Immature natural killer cell (primary cell): ENCODE measurements around the gene XRN2. TPM values are rescaled to one million over a fixed set of nuclear protein-coding genes. Genes with fewer than 3 reads are reported as not detected.
A peak's percentile ranks its signal among the peaks of the same experiment; 100 is the strongest.

ENCODE experiments used
- DNase-seq, 3 donors: peaks; one replicate each; pipeline ENCODE4 v3.0.0; 2022; ENCODE audit warnings: mixed read lengths in 1 of 3
- H3K27ac Mint-ChIP-seq, 6 donors: one replicate each; pipeline ENCODE4 v1.8.0; 2020; ENCODE audit warnings: mixed read lengths in 6 of 6, mild to moderate bottlenecking in 5 of 6, inconsistent platforms in 4 of 6, moderate library complexity in 3 of 6
- H3K27me3 Mint-ChIP-seq, 3 donors: one replicate each; pipeline ENCODE4 v1.8.0; 2020 to 2021; ENCODE audit warnings: low read depth in 3 of 3, mild to moderate bottlenecking in 3 of 3, mixed read lengths in 3 of 3, moderate library complexity in 3 of 3, inconsistent platforms in 1 of 3
- H3K36me3 Mint-ChIP-seq, 3 donors: one replicate each; pipeline ENCODE4 v1.8.0; 2020; ENCODE audit warnings: mixed read lengths in 3 of 3, inconsistent platforms in 2 of 3, mild to moderate bottlenecking in 2 of 3
- H3K4me1 Mint-ChIP-seq, 2 donors: one replicate each; pipeline ENCODE4 v1.8.0; 2020; ENCODE audit warnings: inconsistent platforms in 2 of 2, mild to moderate bottlenecking in 2 of 2, mixed read lengths in 2 of 2, moderate library complexity in 1 of 2
- H3K4me3 Mint-ChIP-seq, 5 donors: one replicate each; pipeline ENCODE4 v1.8.0; 2020; ENCODE audit warnings: mild to moderate bottlenecking in 5 of 5, mixed read lengths in 5 of 5, inconsistent platforms in 3 of 5, moderate library complexity in 3 of 5
- H3K9me3 Mint-ChIP-seq, 6 donors: one replicate each; pipeline ENCODE4 v1.8.0; 2020; ENCODE audit warnings: mild to moderate bottlenecking in 6 of 6, mixed read lengths in 6 of 6, inconsistent platforms in 4 of 6, moderate library complexity in 3 of 6
- polyA plus RNA-seq, 3 donors: library from polyadenylated mRNA; unstranded; fragments of 300-500 nt; fragmentation: Illumina TruSeq; gene quantifications; one replicate each; pipeline ENCODE4 v1.2.3, GENCODE V29; 2021

Gene XRN2
- polyA plus RNA-seq, 3 donors from 2014 or later, result 52.7 to 63.9 (median 61.2) TPM

DNA sequence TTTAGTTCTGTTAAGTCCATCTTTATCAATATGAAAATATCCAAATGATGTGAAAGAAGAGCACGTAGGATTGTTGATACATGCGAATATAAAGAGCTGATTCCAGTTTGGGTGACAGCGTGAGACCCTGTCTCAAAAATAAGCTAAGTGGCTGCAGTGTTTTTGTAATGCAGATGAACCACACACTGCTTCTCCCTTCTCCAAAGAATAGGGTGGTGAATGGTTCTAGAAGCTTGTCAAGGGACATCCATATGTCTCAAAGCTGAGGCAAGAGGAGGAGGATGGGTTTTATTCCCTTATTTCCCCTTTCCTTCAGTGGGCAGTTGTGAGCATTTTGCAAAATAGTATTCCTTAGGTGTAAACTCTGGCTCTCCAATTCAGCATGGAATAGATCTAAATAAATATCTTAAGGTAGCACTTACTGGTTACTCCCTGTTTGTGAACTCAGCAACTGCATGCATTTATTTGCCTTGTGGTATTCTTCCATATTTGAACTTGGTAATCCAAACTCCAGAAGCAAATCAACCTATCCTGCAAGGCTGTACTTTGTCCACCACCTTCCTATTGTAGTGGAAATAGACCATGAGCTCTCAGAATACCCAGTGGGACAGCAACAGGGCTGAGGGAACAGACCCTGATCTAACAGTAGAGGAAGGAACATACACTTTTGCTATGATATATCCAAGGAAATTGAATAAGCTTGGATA, 38.0 kb downstream of the XRN2 start:
- DNase-seq, result no peak
- Mint-ChIP-seq H3K4me3 (no peak overlapping the region), H3K9me3 (no peaks in the 10 kb centered on the region), H3K4me1 (no peaks in the 10 kb centered on the region), H3K27ac (peak overlapping the region in 1 of 6 donors; percentile 17), H3K36me3 (peaks cover 11 to 37% (median 26%) of the 10 kb centered on the region in 3 donors), H3K27me3 (peaks cover 0 to 11% (median 0%) of the 10 kb centered on the region in 3 donors)

DNA sequence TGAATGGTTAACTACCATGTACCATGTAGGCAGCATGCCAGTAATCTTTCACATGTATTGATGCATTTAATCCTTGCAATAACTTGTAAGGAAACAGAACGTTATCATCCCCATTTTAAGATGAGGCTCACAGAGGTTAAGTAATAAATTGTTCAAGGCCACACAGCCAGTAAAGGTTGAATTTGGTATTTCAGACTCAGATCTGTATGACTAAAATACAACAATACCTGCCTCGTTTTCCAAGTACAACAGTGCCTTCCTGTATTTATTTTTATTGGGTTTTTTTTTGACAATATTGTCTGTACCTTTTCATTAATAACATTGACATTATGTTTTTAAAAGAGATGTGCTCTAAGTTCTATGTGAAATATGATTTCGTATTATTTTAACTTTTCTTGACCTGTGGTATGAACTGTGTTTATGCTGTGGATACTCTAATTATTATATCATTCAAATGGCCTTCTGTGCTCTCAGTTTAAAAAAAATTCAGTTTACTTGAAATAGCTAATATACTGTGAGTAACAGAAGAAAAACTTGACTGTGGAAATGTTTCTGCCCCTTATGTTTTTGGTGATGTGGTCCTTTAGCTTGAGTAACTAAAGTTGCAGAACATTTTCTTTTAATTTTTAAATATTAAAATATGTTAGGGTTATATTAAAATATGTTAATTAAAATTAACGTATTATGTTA, 39.7 kb downstream of the XRN2 start:
- no peak overlapping the region for H3K27ac Mint-ChIP-seq
- no peaks in the 10 kb centered on the region for H3K4me1 Mint-ChIP-seq
- H3K4me3 Mint-ChIP-seq, result no peak overlapping the region
- no peak for DNase-seq
- peaks cover 4 to 31% (median 22%) of the 10 kb centered on the region in 3 donors for H3K36me3 Mint-ChIP-seq
- no peaks in the 10 kb centered on the region for H3K9me3 Mint-ChIP-seq
- peaks cover 0 to 4% (median 4%) of the 10 kb centered on the region in 3 donors for H3K27me3 Mint-ChIP-seq

DNA sequence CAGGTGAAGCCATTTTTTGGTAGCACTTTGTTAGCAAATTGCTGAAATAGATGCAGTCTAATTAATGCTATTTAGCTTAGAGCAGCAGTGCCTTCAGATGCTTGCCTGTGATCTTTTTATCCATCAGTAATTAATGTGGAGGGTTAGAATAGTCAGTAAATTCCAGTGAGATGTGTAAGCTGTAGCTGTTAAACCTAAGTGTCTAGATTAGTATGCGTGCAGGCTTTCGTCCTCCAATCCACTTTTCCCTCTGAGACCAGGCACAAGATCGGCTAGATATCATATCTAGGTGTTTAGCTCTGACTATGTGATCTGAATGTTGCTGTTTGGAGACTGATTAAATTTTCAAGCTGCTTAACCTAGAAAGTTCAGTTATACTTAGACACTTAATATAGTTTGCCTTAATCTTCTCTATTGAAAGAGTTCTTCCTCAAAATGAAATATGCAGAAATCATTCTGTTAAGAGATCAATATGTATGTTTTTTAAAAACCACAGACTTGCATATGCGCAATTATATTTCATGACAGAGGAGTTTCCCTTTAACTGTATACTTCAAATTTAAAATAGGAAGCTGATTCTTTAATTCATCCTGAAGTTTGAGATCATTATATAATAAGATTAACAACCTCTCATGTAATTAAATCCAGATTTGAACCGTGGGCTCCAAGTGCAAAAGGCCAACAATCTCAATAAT, 41.2 kb downstream of the XRN2 start:
- Mint-ChIP-seq H3K27ac (no peak overlapping the region), H3K4me1 (no peaks in the 10 kb centered on the region), H3K27me3 (peaks cover 0 to 4% (median 3%) of the 10 kb centered on the region in 3 donors), H3K36me3 (peaks cover 13 to 40% (median 32%) of the 10 kb centered on the region in 3 donors), H3K4me3 (no peak overlapping the region), H3K9me3 (no peaks in the 10 kb centered on the region)
- no peak for DNase-seq

DNA sequence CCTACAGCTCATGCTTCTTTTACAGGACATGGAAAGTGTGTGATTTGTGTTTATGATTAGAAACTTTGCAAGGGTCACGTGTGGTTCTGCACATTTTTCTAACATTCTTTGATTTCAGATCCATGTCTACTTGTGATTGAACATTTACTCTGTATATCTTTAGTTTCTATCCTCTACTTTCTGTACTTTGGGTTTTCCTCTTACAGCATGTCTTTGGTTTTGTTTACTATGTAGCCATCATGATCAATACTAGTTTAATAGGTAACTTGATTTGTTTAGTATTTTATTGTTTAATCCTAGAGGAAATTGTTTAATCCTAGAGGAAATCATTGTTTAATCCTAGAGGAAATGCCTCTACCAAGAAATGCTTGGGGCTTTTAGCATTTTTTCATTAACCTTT, 41.8 kb downstream of the XRN2 start:
- Mint-ChIP-seq H3K36me3 (peaks cover 13 to 36% (median 31%) of the 10 kb centered on the region in 3 donors), H3K9me3 (no peaks in the 10 kb centered on the region), H3K27ac (no peak overlapping the region), H3K27me3 (peaks cover 0 to 4% (median 3%) of the 10 kb centered on the region in 3 donors), H3K4me3 (no peak overlapping the region), H3K4me1 (no peaks in the 10 kb centered on the region)
- no peak for DNase-seq

DNA sequence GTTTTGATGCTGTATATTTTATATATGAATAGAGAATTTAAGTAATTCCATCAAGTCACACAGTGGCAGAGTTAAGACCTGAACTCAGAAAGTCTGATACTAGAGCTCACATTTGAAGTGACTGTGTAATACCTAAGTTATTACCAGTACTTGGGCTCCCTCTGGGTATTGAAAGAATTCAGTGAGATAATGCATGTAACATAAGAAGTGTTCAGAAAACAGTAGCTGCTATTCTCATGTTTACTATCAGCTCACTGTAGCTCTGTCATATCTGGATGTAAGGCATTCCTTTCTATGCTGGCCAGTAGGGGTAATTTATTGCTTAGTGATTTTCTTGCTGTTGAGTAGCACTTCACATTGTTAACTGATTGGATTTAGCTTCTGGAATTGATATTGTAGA, 49.6 kb downstream of the XRN2 start:
- H3K4me3 Mint-ChIP-seq, result no peak overlapping the region
- no peaks in the 10 kb centered on the region for H3K4me1 Mint-ChIP-seq
- H3K9me3 Mint-ChIP-seq, result no peaks in the 10 kb centered on the region
- no peak for DNase-seq
- H3K36me3 Mint-ChIP-seq, result peaks cover 10 to 25% (median 21%) of the 10 kb centered on the region in 3 donors
- no peak overlapping the region for H3K27ac Mint-ChIP-seq
- H3K27me3 Mint-ChIP-seq, result no peaks in the 10 kb centered on the region

DNA sequence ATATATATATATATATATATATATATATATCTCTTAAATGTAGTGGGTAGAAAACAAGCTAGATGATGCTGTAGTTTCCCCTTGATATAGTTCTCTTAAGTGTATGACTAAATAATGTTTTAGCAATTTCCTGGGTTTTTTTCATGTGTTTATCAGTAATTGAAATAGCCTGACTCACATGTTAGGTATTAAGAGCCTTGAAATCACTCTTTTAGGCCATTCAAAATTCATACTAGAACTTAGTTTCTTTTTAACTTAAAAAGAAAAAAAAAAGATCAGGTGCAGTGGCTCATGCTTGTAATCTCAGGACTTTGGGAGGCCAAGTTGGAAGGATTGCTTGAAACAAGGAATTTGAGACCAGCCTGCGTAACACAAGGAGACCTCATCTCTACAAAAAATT, 50.1 kb downstream of the XRN2 start:
- no peak overlapping the region for H3K27ac Mint-ChIP-seq
- no peak overlapping the region for H3K4me3 Mint-ChIP-seq
- H3K9me3 Mint-ChIP-seq, result no peaks in the 10 kb centered on the region
- H3K27me3 Mint-ChIP-seq, result no peaks in the 10 kb centered on the region
- no peaks in the 10 kb centered on the region for H3K4me1 Mint-ChIP-seq
- DNase-seq, result no peak
- H3K36me3 Mint-ChIP-seq, result peaks cover 6 to 20% (median 16%) of the 10 kb centered on the region in 3 donors

DNA sequence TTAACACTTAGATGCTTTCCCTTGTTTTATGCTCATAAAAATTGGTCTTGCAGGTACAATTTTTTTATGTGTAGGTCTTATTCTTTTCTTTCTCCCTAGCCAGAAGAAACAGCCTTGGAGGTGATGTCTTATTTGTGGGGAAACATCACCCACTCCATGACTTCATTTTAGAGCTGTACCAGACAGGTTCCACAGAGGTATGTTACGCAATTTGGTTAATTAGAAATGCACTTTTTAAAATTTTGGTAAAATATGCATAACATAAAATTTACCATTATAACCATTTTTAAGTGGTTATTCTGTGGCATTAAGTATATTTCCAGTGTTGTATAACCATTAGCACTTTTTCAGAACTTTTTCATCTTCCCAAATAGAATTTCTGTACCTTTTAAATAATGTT, 52.9 kb downstream of the XRN2 start:
- H3K9me3 Mint-ChIP-seq, result no peaks in the 10 kb centered on the region
- H3K4me3 Mint-ChIP-seq, result no peak overlapping the region
- H3K27me3 Mint-ChIP-seq, result no peaks in the 10 kb centered on the region
- DNase-seq, result no peak
- H3K27ac Mint-ChIP-seq, result no peak overlapping the region
- peaks cover under 1 to 1% of the 10 kb centered on the region in 2 donors for H3K4me1 Mint-ChIP-seq
- peaks cover 5 to 22% (median 17%) of the 10 kb centered on the region in 3 donors for H3K36me3 Mint-ChIP-seq

DNA sequence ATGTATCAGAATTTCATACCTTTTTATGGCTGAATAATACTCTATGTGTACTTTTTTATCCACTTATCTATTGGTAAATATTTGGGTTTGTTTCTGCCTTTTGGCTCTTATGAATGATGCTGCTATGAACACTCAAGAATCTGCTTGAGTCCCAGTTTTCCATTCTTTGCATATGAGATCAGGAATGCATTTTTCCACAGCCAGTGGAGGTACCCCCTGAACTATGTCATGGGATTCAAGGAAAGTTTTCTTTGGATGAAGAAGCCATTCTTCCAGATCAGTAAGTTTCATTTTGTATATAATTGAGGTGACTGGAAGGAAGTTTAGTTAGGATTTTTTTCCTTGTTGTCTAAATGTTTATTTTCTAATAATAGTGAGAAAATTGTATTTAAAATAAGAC, 53.3 kb downstream of the XRN2 start:
- no peaks in the 10 kb centered on the region for H3K9me3 Mint-ChIP-seq
- no peak for DNase-seq
- H3K27me3 Mint-ChIP-seq, result no peaks in the 10 kb centered on the region
- peaks cover 1 to 4% of the 10 kb centered on the region in 2 donors for H3K4me1 Mint-ChIP-seq
- no peak overlapping the region for H3K27ac Mint-ChIP-seq
- no peak overlapping the region for H3K4me3 Mint-ChIP-seq
- H3K36me3 Mint-ChIP-seq, result peaks cover 5 to 22% (median 17%) of the 10 kb centered on the region in 3 donors

DNA sequence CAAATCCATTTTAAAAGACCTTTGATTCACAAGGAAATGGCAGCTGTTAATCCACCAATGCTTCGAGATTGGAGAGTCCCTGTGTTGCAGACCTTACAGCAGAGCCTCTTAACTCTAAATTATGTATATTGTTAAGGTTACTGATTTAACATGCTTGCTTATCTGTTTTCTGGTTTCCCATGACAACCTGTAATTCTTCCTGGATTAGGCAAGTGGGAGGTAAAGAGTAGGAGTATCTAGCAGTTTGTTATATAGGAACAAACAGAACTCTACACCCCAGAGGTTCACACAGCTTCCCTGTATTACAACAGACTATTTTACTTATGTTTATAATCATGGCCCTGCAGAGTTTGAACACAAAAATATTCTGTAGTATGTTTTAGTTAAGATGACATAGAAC, 54.7 kb downstream of the XRN2 start:
- Mint-ChIP-seq H3K9me3 (no peaks in the 10 kb centered on the region), H3K27me3 (peaks cover 0 to 2% (median 0%) of the 10 kb centered on the region in 3 donors), H3K27ac (no peak overlapping the region), H3K4me1 (peaks cover 1 to 8% of the 10 kb centered on the region in 2 donors), H3K4me3 (no peak overlapping the region), H3K36me3 (peaks cover 10 to 29% (median 23%) of the 10 kb centered on the region in 3 donors)
- no peak for DNase-seq

DNA sequence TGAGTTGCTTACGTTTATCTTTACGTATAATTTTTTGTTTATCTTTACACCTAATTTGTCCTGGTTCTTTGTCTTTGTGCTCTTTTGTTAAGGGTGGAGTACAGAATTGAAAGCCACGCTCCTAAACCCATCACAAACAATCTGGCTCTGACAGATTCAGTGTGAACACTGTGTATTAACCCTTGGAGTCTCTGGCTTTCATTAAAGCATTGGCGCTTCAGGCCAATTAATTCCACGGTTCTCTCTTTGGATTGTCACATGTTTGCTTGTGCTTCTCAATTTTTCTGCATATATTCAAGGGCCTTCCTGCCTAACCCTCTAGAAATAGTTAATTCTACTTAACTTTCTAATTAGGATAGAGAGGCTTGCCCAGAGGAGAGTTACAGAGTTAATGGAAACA, 55.6 kb downstream of the XRN2 start:
- H3K36me3 Mint-ChIP-seq, result peaks cover 14 to 36% (median 30%) of the 10 kb centered on the region in 3 donors
- no peak overlapping the region for H3K4me3 Mint-ChIP-seq
- peaks cover 1 to 8% of the 10 kb centered on the region in 2 donors for H3K4me1 Mint-ChIP-seq
- no peak overlapping the region for H3K27ac Mint-ChIP-seq
- peaks cover 0 to 2% (median 0%) of the 10 kb centered on the region in 3 donors for H3K27me3 Mint-ChIP-seq
- H3K9me3 Mint-ChIP-seq, result no peaks in the 10 kb centered on the region
- DNase-seq, result no peak

DNA sequence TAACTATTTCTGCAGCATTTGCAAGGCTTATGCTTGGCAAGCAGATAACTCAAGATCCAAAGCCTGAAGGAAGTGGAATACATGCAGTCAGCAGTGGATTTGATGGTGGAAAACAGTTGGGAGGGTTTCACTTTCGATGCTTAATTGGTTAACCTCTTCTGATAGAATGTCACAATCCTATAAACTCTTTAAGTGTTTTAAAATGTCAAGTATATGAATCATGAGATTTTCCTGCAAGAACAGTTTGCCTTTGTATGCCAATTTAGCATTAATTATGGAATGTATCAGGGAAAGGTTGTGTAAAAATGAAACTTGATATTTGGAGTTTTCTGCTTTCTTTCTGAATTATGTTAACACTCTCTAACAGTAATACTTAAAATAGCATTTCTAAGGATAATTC, 57.6 kb downstream of the XRN2 start:
- no peak overlapping the region for H3K4me3 Mint-ChIP-seq
- peak overlapping the region in 1 of 6 donors; percentile 2 for H3K27ac Mint-ChIP-seq
- no peak for DNase-seq
- H3K27me3 Mint-ChIP-seq, result peaks cover 0 to 2% (median 1%) of the 10 kb centered on the region in 3 donors
- peaks cover 14 to 30% (median 30%) of the 10 kb centered on the region in 3 donors for H3K36me3 Mint-ChIP-seq
- no peaks in the 10 kb centered on the region for H3K9me3 Mint-ChIP-seq
- H3K4me1 Mint-ChIP-seq, result peaks cover 1 to 8% of the 10 kb centered on the region in 2 donors

DNA sequence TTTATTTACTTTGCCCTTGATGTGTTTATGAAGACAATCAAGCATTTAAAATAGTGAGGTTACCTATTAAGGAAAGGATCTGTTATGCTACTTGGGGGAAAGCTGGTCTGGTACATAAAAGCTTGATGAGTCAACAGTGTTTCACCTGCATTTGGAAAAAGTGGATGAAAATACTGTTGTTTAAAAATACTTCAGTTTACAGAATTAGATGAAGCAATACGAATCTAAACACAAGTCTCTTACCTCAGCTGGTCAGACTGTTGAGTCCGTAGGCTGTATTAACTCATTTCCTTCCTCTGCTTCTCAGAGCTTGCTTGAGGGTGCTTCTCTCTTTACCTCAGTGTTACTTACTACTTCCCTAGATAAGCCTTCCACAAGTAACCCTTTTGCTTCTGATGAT, 58.1 kb downstream of the XRN2 start:
- Mint-ChIP-seq H3K27me3 (peaks cover 0 to 3% (median 2%) of the 10 kb centered on the region in 3 donors), H3K36me3 (peaks cover 15 to 31% (median 30%) of the 10 kb centered on the region in 3 donors), H3K9me3 (no peaks in the 10 kb centered on the region), H3K4me3 (no peak overlapping the region), H3K4me1 (peaks cover 1 to 8% of the 10 kb centered on the region in 2 donors), H3K27ac (peak overlapping the region in 1 of 6 donors; percentile 33)
- DNase-seq, result no peak

DNA sequence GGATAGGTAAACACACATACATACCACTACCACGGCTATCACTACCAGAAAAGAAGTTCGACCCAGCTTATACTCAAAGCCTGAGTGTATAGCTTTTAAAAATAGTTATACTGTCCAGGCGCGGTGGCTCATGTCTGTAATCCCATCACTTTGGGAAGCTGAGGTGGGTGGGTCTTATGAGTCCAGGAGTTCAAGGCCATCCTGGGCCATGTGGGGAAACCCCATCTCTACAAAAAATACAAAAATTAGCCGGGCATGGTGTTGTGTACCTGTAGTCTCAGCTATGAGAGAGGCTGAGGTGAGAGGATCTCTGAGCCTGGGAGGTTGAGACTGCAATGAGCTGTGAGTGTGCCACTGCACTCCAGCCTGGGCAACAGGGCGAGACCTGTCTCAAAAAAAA, 61.3 kb downstream of the XRN2 start:
- no peak overlapping the region for H3K4me3 Mint-ChIP-seq
- peaks cover 29 to 49% (median 43%) of the 10 kb centered on the region in 3 donors for H3K36me3 Mint-ChIP-seq
- H3K27me3 Mint-ChIP-seq, result peaks cover 0 to 5% (median 2%) of the 10 kb centered on the region in 3 donors
- H3K4me1 Mint-ChIP-seq, result peaks cover 1 to 8% of the 10 kb centered on the region in 2 donors
- H3K9me3 Mint-ChIP-seq, result no peaks in the 10 kb centered on the region
- DNase-seq, result no peak
- no peak overlapping the region for H3K27ac Mint-ChIP-seq

DNA sequence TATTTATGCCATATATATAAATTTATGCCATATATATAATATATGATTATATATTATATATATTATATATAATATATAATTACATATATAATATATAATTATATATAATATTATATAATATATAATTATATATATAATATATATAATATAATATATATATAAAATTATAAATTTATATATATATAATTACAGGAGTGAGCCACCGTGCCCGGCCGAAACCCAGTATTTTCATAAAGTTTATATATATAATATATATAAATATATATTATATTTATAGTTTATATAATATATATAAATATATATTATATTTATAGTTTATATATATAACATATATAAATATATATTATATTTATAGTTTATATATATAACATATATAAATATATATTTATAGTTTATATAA, 62.6 kb downstream of the XRN2 start:
- peaks cover 0 to 8% of the 10 kb centered on the region in 2 donors for H3K4me1 Mint-ChIP-seq
- no peaks in the 10 kb centered on the region for H3K9me3 Mint-ChIP-seq
- H3K27ac Mint-ChIP-seq, result no peak overlapping the region
- H3K36me3 Mint-ChIP-seq, result peaks cover 24 to 42% (median 32%) of the 10 kb centered on the region in 3 donors
- DNase-seq, result no peak
- H3K4me3 Mint-ChIP-seq, result no peak overlapping the region
- peaks cover 0 to 5% (median 2%) of the 10 kb centered on the region in 3 donors for H3K27me3 Mint-ChIP-seq
